CD14-positive monocyte (primary cell): ENCODE data around the gene MAMLD1. TPM values are rescaled to one million over a fixed set of nuclear protein-coding genes. Genes with fewer than 3 reads are reported as not detected.

Experiments used
- DNase-seq, 3 donors: peaks; one replicate each; pipeline ENCODE4 v3.0.0-alpha.2; 2011 to 2022
- H2AFZ ChIP-seq: 2 replicates; pipeline ENCODE4 v1.6.0; 2012; ENCODE audit warnings: mild to moderate bottlenecking, low read depth, low read length, inconsistent platforms; ENCODE audit not compliant: insufficient read depth, poor library complexity, severe bottlenecking
- H3K27ac ChIP-seq, 2 donors: 1 replicate in 1 of 2; 2 replicates in 1 of 2; pipeline ENCODE4 v1.5.1; 2012 to 2013; ENCODE audit warnings: low read length in 2 of 2, control low read depth in 1 of 2, inconsistent platforms in 1 of 2, low read depth in 1 of 2, mild to moderate bottlenecking in 1 of 2
- H3K27me3 ChIP-seq, 2 donors: one replicate each; pipeline versions ENCODE4 v1.6.0 to v1.6.1; 2011 to 2013; ENCODE audit warnings: low read length in 2 of 2; ENCODE audit not compliant: control insufficient read depth in 2 of 2, insufficient read depth in 2 of 2
- H3K36me3 ChIP-seq, 2 donors: replicated peaks in 1 of 2; 1 replicate in 1 of 2; 2 replicates in 1 of 2; pipeline versions ENCODE4 v1.5.1 to v1.6.1; 2012 to 2013; ENCODE audit warnings: low read length in 2 of 2, control low read depth in 1 of 2, inconsistent platforms in 1 of 2, mild to moderate bottlenecking in 1 of 2; ENCODE audit not compliant: insufficient read depth in 2 of 2, control insufficient read depth in 1 of 2
- H3K4me1 ChIP-seq, 2 donors: 1 replicate in 1 of 2; 2 replicates in 1 of 2; pipeline versions ENCODE4 v1.5.1 to v1.6.1; 2012 to 2013; ENCODE audit warnings: low read length in 2 of 2, control low read depth in 1 of 2, inconsistent platforms in 1 of 2, mild to moderate bottlenecking in 1 of 2, moderate library complexity in 1 of 2; ENCODE audit not compliant: insufficient read depth in 2 of 2, control insufficient read depth in 1 of 2
- H3K4me2 ChIP-seq: replicated peaks from 2 replicates; pipeline ENCODE3; 2012; ENCODE audit warnings: low read length, moderate library complexity, mild to moderate bottlenecking; ENCODE audit not compliant: poor library complexity, severe bottlenecking; ENCODE audit errors: extremely low read depth
- H3K4me3 ChIP-seq, 3 experiments: fragments of 200-600 bp in 1 of 3; sonication (generic) in 1 of 3; replicated peaks in 1 of 3; 1 replicate in 2 of 3; 2 replicates in 1 of 3; pipeline ENCODE4 v1.5.1; 2011 to 2013; ENCODE audit warnings: low read length in 3 of 3, mild to moderate bottlenecking in 3 of 3, control low read depth in 2 of 3, low read depth in 2 of 3, inconsistent platforms in 1 of 3, moderate library complexity in 1 of 3
- H3K79me2 ChIP-seq: 2 replicates; pipeline ENCODE4 v1.6.0; 2012; ENCODE audit warnings: mild to moderate bottlenecking, control low read depth, inconsistent platforms, low read length, moderate library complexity; ENCODE audit not compliant: insufficient read depth
- H3K9ac ChIP-seq: 2 replicates; pipeline ENCODE4 v1.6.0; 2017; ENCODE audit warnings: low read length, mild to moderate bottlenecking; ENCODE audit not compliant: insufficient read depth, poor library complexity, severe bottlenecking
- H3K9me3 ChIP-seq, 2 donors: replicated peaks in 1 of 2; 1 replicate in 1 of 2; 2 replicates in 1 of 2; pipeline versions ENCODE4 v1.5.1 to v1.6.1; 2012 to 2013; ENCODE audit warnings: low read length in 2 of 2, control low read depth in 1 of 2; ENCODE audit not compliant: control insufficient read depth in 1 of 2, insufficient read depth in 1 of 2
- H4K20me1 ChIP-seq: 2 replicates; pipeline ENCODE4 v1.6.0; 2012; ENCODE audit warnings: mild to moderate bottlenecking, low read length, control low read depth, moderate library complexity; ENCODE audit not compliant: insufficient read depth
- H3K27ac Mint-ChIP-seq, 7 donors: one replicate each; pipeline ENCODE4 v1.8.0; 2020; ENCODE audit warnings: mild to moderate bottlenecking in 7 of 7, mixed read lengths in 7 of 7, moderate library complexity in 6 of 7, inconsistent platforms in 2 of 7
- H3K27me3 Mint-ChIP-seq, 3 donors: one replicate each; pipeline ENCODE4 v1.8.0; 2021 to 2022; ENCODE audit warnings: low read depth in 3 of 3, mild to moderate bottlenecking in 3 of 3, mixed read lengths in 3 of 3, moderate library complexity in 3 of 3, inconsistent platforms in 1 of 3
- H3K36me3 Mint-ChIP-seq, 2 donors: one replicate each; pipeline ENCODE4 v1.8.0; 2020; ENCODE audit warnings: mixed read lengths in 2 of 2, inconsistent platforms in 1 of 2, mild to moderate bottlenecking in 1 of 2
- H3K4me1 Mint-ChIP-seq: one replicate; pipeline ENCODE4 v1.8.0; 2020; ENCODE audit warnings: mild to moderate bottlenecking, mixed read lengths
- H3K4me3 Mint-ChIP-seq, 2 donors: one replicate each; pipeline ENCODE4 v1.8.0; 2020; ENCODE audit warnings: mild to moderate bottlenecking in 2 of 2, mixed read lengths in 2 of 2, moderate library complexity in 1 of 2
- H3K9me3 Mint-ChIP-seq, 7 donors: one replicate each; pipeline ENCODE4 v1.8.0; 2020 to 2022; ENCODE audit warnings: mixed read lengths in 7 of 7, mild to moderate bottlenecking in 6 of 7, moderate library complexity in 6 of 7, inconsistent platforms in 2 of 7
- WGBS: methylation state at CpG from one replicate; pipeline ENCODE4 v1.1.5; 2013; ENCODE audit warnings: missing lambda C conversion rate; ENCODE audit not compliant: insufficient coverage; 5-methylcytosine and 5-hydroxymethylcytosine counted together
- intact Hi-C, 2 donors: fragments of 100-400 bp; cut with micrococcal nuclease; formaldehyde crosslinking; loops; one replicate each; pipeline versions ENCODE4 v1.15.0 to v1.15.1; 2023
- polyA plus RNA-seq, 3 donors: library from polyadenylated mRNA; depleted of rRNA in 1 of 3; unstranded in 2 of 3; stranded (reverse) in 1 of 3; fragments of 300-500 nt in 2 of 3; fragments of >200 nt in 1 of 3; fragmentation: Illumina TruSeq in 2 of 3; gene quantifications; 1 replicate in 2 of 3; 2 replicates in 1 of 3; pipeline ENCODE4 v1.2.3, GENCODE V29; 2012 to 2021
- TF ChIP-seq, protein P1 (sequence below): fragments of 200-600 bp; IDR thresholded peaks from one replicate; pipeline ENCODE4 v1.8.0; 2022; ENCODE audit warnings: antibody characterized with exemption, mild to moderate bottlenecking

MAMLD1 gene
- polyA plus RNA-seq, 3 donors, result not detected

DNA sequence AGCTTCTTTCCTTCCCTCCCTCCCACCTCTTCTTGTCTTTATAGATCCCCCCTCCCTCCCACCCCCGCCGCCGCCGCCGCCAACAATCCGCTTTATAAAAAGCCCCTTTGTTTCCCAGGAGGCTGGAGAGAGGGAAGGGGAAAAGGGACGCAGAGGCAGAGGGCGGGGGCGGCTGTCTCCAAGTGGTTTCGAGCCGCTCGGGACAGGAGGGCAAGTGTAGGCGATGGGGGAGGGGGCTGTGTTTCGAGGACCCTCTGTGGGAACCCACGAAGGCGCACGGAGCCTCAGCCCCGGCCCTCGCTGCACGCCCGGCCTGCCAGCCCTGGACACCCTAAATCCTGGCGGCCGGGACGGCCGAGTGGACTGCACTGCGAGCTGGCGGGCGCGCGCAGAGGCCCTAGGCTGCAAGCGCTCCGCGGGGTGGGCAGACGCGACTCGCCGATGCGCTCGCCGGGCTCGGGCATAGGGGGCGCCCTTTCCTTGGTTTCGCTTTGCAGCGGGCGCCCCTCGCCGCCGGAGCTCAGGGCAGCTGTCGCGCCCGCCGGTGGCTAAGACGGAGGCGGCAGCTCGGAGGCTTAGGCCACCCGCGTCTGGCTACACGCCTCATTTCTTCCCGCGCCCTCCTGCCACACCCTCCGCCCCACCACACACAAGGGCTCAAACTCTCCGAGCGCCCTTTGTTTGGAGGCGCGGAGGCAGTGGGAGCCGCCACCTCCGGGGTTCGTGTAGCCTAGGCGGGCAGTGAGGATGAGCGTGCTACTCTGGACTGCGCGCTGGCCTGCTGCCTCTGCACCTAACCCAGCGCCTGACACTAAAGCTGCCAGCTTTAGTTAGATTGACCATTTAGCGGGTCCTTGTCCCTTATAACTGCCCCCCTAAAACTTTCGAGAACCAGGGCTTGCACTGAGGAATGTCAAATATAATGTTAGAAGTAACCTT is 2.2 kb downstream of the MAMLD1 start:
- Histone ChIP-seq H3K4me2 (peak overlapping the region; percentile 78), H4K20me1 (no peaks in the 10 kb centered on the region), H3K27me3 (peaks cover 19 to 60% of the 10 kb centered on the region in 2 donors), H3K79me2 (no peaks in the 10 kb centered on the region), H2AFZ (peak overlapping the region; percentile 30), H3K4me3 (peak overlapping the region; percentile 45 to 73 (median 48)), H3K36me3 (no peaks in the 10 kb centered on the region), H3K9ac (peak overlapping the region; percentile 19), H3K27ac (no peak overlapping the region), H3K4me1 (peaks cover 50 to 54% of the 10 kb centered on the region in 2 donors), H3K9me3 (no peaks in the 10 kb centered on the region)
- peak in 1 of 3 donors; percentile 46 for DNase-seq
- Mint-ChIP-seq H3K9me3 (peaks cover 0 to 38% (median 13%) of the 10 kb centered on the region in 7 donors), H3K27ac (peak overlapping the region in 1 of 7 donors; percentile 30), H3K4me1 (peaks cover 28% of the 10 kb centered on the region), H3K27me3 (peaks cover 41 to 71% (median 51%) of the 10 kb centered on the region in 3 donors), H3K4me3 (peak overlapping the region; percentile 82 to 91), H3K36me3 (peaks cover 0 to 5% of the 10 kb centered on the region in 2 donors)
- intact Hi-C loops, result loop anchor here (10.0 kb wide), 2 partner anchors 109 to 161 kb away; no protein-coding TSS in a partner anchor
- 0% methylated on average over 47 of the region's 75 CpGs for WGBS
- TF ChIP-seq, protein P1, sequence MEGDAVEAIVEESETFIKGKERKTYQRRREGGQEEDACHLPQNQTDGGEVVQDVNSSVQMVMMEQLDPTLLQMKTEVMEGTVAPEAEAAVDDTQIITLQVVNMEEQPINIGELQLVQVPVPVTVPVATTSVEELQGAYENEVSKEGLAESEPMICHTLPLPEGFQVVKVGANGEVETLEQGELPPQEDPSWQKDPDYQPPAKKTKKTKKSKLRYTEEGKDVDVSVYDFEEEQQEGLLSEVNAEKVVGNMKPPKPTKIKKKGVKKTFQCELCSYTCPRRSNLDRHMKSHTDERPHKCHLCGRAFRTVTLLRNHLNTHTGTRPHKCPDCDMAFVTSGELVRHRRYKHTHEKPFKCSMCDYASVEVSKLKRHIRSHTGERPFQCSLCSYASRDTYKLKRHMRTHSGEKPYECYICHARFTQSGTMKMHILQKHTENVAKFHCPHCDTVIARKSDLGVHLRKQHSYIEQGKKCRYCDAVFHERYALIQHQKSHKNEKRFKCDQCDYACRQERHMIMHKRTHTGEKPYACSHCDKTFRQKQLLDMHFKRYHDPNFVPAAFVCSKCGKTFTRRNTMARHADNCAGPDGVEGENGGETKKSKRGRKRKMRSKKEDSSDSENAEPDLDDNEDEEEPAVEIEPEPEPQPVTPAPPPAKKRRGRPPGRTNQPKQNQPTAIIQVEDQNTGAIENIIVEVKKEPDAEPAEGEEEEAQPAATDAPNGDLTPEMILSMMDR, result peak; percentile 55
